ENCODE results near the gene RBBP4.
A peak's percentile ranks its signal among the peaks of the same experiment; 100 is the strongest.

The RBBP4 gene

DNA sequence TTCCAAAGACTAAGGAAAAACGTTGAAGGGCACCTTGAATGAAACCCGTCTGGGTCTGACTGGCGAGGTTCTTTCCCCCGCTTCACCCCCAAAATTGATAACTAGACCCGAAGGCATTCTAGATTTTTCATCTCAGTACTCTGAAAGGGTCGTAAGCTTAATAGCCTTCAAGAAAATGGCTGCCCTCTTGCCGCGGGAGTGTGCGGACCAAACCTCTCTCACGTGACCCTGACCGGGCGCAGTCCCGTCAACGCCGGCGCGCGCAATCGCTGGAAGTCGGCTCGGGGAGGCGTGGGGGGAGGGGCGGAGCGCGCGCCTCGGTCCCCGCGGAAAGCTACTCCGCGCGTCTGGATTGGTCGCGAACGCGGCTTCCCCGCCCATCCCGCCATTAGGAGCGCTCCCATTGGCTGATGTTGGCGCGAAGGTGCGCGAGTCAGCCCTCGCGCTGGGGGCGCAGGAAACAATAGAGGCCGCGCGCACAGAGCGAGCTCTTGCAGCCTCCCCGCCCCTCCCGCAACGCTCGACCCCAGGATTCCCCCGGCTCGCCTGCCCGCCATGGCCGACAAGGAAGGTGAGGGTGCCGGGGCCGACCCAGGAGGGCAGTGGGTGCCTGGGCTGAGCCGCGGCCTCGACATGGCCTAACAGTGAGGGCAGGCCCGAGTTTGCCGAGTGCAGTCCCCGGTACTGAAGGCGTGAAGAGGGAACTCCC is at the start of gene RBBP4:
Gene RBBP4 (plus strand): TSS at position 457 of the 709 bp plus-strand sequence. CDS start 99 bp downstream, at position 556.
- in situ Hi-C loops (cut with MboI; ENCODE audit: low sequenced_read_pairs, unreplicated experiment), result no loop called here
- peak; percentile 98 for DNase-seq (ENCODE audit: low spot score)
- TF ChIP-seq CTCF (IDR thresholded peaks at IDR 0.05; ENCODE audit: borderline replicate concordance, control extremely low read depth, extremely low read depth, insufficient read depth, missing control alignments), result no peak

- TF ChIP-seq CTCF (IDR thresholded peaks at IDR 0.05; ENCODE audit: borderline replicate concordance, control extremely low read depth, extremely low read depth, insufficient read depth, missing control alignments), result no peak
- no peak for DNase-seq (ENCODE audit: low spot score)
- in situ Hi-C loops (cut with MboI; ENCODE audit: low sequenced_read_pairs, unreplicated experiment), result no loop called here
Observed at GRCh38 chr1:32605711-32606424, 45.1 kb upstream of the RBBP4 start.

- in situ Hi-C loops (cut with MboI; ENCODE audit: low sequenced_read_pairs, unreplicated experiment), result no loop called here
- TF ChIP-seq CTCF (IDR thresholded peaks at IDR 0.05; ENCODE audit: borderline replicate concordance, control extremely low read depth, extremely low read depth, insufficient read depth, missing control alignments), result no peak
- DNase-seq (ENCODE audit: low spot score), result no peak
Observed at GRCh38 chr1:32606565-32607371, 44.2 kb upstream of the RBBP4 start.

GRCh38 chr1:32609180-32609579 is 41.8 kb upstream of the RBBP4 start:
- DNase-seq (ENCODE audit: low spot score), result no peak
- no peak for TF ChIP-seq CTCF (IDR thresholded peaks at IDR 0.05; ENCODE audit: borderline replicate concordance, control extremely low read depth, extremely low read depth, insufficient read depth, missing control alignments)
- in situ Hi-C loops (cut with MboI; ENCODE audit: low sequenced_read_pairs, unreplicated experiment), result no loop called here

DNA sequence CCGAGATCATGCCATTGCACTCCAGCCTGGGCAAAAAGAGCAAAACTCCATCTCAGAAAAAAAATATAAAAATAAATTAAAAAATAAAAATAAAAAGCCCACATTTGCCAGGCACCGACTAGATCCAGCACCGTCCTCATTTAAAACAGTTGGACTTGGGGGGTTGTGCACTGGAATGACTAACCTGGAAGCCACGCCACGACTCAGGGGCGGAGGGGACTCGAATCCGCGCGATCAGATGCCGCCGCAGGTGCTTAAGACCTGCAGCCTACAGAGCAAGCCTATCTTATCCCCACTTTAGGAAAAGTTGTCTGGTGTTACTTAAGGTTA is 39.2 kb upstream of the RBBP4 start:
- no peak for TF ChIP-seq CTCF (IDR thresholded peaks at IDR 0.05; ENCODE audit: borderline replicate concordance, control extremely low read depth, extremely low read depth, insufficient read depth, missing control alignments)

DNA sequence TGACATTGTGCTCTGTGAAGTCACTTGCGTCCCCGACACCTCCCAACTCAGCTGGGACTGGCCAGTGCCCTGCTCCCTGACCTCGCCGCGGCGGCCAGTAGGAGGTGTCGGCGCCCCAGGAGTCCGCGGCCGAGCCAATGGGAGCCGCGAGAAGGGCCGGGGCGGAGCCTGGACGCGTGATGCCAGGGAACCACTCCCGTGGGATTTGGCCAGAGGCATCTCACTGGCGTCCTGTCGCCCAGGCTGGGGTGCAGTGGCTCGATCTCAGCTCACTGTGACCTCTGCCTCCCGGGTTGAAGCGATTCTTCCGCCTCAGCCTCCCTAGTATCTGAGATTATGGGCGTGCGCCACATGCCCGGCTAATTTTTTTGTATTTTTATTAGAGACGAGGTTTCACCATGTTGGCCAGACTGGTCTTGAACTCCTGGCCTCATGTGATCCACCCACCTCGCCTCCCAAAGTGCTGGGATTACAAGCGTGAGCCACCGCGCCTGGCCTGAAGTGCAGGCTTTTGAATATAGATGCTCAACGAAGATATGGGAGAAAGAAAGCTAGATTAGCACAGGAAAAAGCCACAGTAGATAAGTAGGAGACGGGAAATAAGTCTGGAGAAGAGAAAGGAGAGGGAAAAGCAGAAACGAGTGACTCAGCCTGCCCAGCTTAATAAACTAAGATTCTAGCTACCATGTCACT is 38.7 kb upstream of the RBBP4 start:
- in situ Hi-C loops (cut with MboI; ENCODE audit: low sequenced_read_pairs, unreplicated experiment), result no loop called here
- peak; percentile 90 for DNase-seq (ENCODE audit: low spot score)
- TF ChIP-seq CTCF (IDR thresholded peaks at IDR 0.05; ENCODE audit: borderline replicate concordance, control extremely low read depth, extremely low read depth, insufficient read depth, missing control alignments), result peak; percentile 32

More for the DNA sequence above, 39.2 kb upstream of the RBBP4 start:
- in situ Hi-C loops (cut with MboI; ENCODE audit: low sequenced_read_pairs, unreplicated experiment), result no loop called here
- DNase-seq (ENCODE audit: low spot score), result no peak
